ENCODE data around the gene CFAP45.

The CFAP45 gene

DNA sequence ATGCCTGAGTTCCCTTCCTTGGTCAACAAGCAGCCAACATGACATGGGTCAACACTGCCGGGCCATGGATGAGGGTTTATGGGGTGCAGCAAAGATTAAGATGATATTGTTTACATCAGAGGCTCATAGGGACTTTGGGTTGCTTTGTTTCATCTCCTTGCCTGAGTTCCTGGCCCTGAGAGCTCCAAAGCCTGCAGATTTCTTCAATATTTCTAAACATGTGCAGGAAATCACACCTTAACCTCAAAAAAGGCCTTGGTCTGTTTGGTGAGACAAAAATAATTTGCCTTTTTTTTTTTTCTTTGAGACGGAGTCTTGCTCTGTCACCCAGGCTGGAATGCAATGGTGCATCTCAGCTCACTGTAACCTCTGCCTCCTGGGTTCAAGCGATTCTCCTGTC lies 72.4 kb downstream of the CFAP45 start:
- Histone ChIP-seq H3K4me1 (ENCODE audit: insufficient read depth, insufficient read length) (peaks cover 6% of the 10 kb centered on the region), H3K36me3 (ENCODE audit: insufficient read depth, insufficient read length, low read length) (no peaks in the 10 kb centered on the region), H3K27me3 (ENCODE audit: insufficient read depth, insufficient read length) (peaks cover 11% of the 10 kb centered on the region), H3K9me3 (ENCODE audit: insufficient read depth, low read length) (no peaks in the 10 kb centered on the region), H3K9ac (ENCODE audit: insufficient read length, low read depth) (no peak overlapping the region), H3K4me3 (ENCODE audit: insufficient read length, low read depth) (no peak overlapping the region)
- no peak for DNase-seq (ENCODE audit: low read depth, low spot score)
- TF ChIP-seq YY1 (IDR thresholded peaks at IDR 0.05; ENCODE audit: insufficient read depth, insufficient read length): no peak
- no peak for TF ChIP-seq SUZ12 (IDR thresholded peaks at IDR 0.05; ENCODE audit: extremely low read depth, insufficient read depth, insufficient read length)
- TF ChIP-seq ZNF274 (IDR thresholded peaks at IDR 0.05; ENCODE audit: low read depth, low read length): no peak

DNA sequence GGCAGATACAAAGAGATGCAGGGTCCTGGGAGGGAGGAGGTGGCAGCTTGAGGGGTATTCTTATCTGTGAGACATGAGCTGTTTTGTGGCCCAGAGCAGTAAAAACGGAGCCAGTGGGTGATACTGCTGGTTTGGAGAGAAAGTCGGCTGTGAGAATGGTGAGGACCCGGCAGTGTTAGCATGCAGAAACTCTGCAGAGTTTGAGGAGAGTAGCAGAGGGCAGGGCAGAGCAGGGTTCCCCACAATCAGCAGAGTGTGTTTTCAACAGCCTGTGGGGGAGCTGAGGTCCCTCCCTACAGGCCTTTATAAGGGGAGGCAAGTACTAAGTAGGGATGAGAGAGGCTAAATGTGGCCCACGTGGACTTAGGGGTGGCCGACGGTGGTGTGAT lies 72.9 kb downstream of the CFAP45 start:
- Histone ChIP-seq H3K36me3 (ENCODE audit: insufficient read depth, insufficient read length, low read length) (no peaks in the 10 kb centered on the region), H3K9me3 (ENCODE audit: insufficient read depth, low read length) (no peaks in the 10 kb centered on the region), H3K9ac (ENCODE audit: insufficient read length, low read depth) (no peak overlapping the region), H3K4me1 (ENCODE audit: insufficient read depth, insufficient read length) (peaks cover 6% of the 10 kb centered on the region), H3K27me3 (ENCODE audit: insufficient read depth, insufficient read length) (peaks cover 16% of the 10 kb centered on the region), H3K4me3 (ENCODE audit: insufficient read length, low read depth) (no peak overlapping the region)
- no peak for DNase-seq (ENCODE audit: low read depth, low spot score)
- TF ChIP-seq SUZ12 (IDR thresholded peaks at IDR 0.05; ENCODE audit: extremely low read depth, insufficient read depth, insufficient read length): no peak
- no peak for TF ChIP-seq ZNF274 (IDR thresholded peaks at IDR 0.05; ENCODE audit: low read depth, low read length)
- no peak for TF ChIP-seq YY1 (IDR thresholded peaks at IDR 0.05; ENCODE audit: insufficient read depth, insufficient read length)

GRCh38 chr1:159826441-159827101 lies 73.4 kb downstream of the CFAP45 start, which contains the start of gene SLAMF8:
Gene SLAMF8 (plus strand): TSS chr1:159826873. CDS start chr1:159826899, 26 bp downstream.
- Histone ChIP-seq H3K9ac (ENCODE audit: insufficient read length, low read depth) (no peak within 1 kb of the TSS), H3K9me3 (ENCODE audit: insufficient read depth, low read length) (no peaks in the 10 kb centered on the region), H3K4me1 (ENCODE audit: insufficient read depth, insufficient read length) (peaks cover 6% of the 10 kb centered on the region), H3K4me3 (ENCODE audit: insufficient read length, low read depth) (no peak within 1 kb of the TSS), H3K36me3 (ENCODE audit: insufficient read depth, insufficient read length, low read length) (no peaks in the 10 kb centered on the region), H3K27me3 (ENCODE audit: insufficient read depth, insufficient read length) (peaks cover 21% of the 10 kb centered on the region)
- TF ChIP-seq SUZ12 (IDR thresholded peaks at IDR 0.05; ENCODE audit: extremely low read depth, insufficient read depth, insufficient read length) (no peak), YY1 (IDR thresholded peaks at IDR 0.05; ENCODE audit: insufficient read depth, insufficient read length) (no peak), ZNF274 (IDR thresholded peaks at IDR 0.05; ENCODE audit: low read depth, low read length) (no peak)
- DNase-seq (ENCODE audit: low read depth, low spot score): no peak

DNA sequence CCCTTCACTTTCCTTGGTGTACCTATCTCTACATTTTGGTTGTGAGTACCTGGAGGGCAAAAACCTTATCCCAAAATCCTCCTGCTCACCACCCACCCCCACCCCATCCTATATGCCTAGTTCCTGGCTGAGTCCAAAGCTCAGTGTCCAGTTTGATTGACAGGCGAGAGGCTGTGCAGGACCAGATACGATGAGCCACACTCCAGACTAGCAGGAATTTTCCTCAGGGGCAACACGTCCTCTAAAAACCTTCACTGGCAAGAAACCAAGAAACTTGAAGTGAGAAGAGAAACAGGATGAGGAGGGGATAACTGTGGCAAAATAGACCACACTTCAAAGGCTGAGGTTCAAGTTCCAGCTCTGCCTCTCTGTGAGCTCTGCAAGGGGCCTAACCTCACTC lies 74.4 kb downstream of the CFAP45 start:
- no peaks in the 10 kb centered on the region for H3K36me3 ChIP-seq (ENCODE audit: insufficient read depth, insufficient read length, low read length)
- no peak for TF ChIP-seq ZNF274 (IDR thresholded peaks at IDR 0.05; ENCODE audit: low read depth, low read length)
- TF ChIP-seq SUZ12 (IDR thresholded peaks at IDR 0.05; ENCODE audit: extremely low read depth, insufficient read depth, insufficient read length): no peak
- TF ChIP-seq YY1 (IDR thresholded peaks at IDR 0.05; ENCODE audit: insufficient read depth, insufficient read length): no peak
- peaks cover 6% of the 10 kb centered on the region for H3K4me1 ChIP-seq (ENCODE audit: insufficient read depth, insufficient read length)
- no peaks in the 10 kb centered on the region for H3K9me3 ChIP-seq (ENCODE audit: insufficient read depth, low read length)
- H3K9ac ChIP-seq (ENCODE audit: insufficient read length, low read depth): no peak overlapping the region
- no peak for DNase-seq (ENCODE audit: low read depth, low spot score)
- H3K4me3 ChIP-seq (ENCODE audit: insufficient read length, low read depth): no peak overlapping the region
- peaks cover 21% of the 10 kb centered on the region for H3K27me3 ChIP-seq (ENCODE audit: insufficient read depth, insufficient read length)

DNA sequence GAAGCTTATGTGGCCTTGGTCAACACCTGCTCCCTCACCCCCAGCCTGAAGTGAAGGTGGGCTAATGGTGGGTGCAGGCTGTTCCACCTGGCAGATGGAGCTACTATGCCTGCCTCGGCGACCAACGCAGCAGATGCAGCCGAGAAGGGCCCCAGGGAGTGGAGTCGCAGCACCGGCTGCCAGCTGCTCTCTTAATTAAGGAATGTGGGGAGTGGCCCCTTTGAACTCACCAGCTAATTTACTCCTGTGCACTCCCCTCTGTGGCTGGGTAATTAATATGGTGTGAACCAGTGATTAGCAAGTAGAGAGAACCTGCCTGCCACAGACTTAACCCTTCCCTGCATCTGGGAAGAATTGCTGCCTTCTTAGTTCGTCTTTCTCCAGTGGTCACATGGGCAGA lies 76.6 kb downstream of the CFAP45 start:
- TF ChIP-seq SUZ12 (IDR thresholded peaks at IDR 0.05; ENCODE audit: extremely low read depth, insufficient read depth, insufficient read length) (no peak), YY1 (IDR thresholded peaks at IDR 0.05; ENCODE audit: insufficient read depth, insufficient read length) (no peak), ZNF274 (IDR thresholded peaks at IDR 0.05; ENCODE audit: low read depth, low read length) (no peak)
- no peak overlapping the region for H3K4me3 ChIP-seq (ENCODE audit: insufficient read length, low read depth)
- H3K4me1 ChIP-seq (ENCODE audit: insufficient read depth, insufficient read length): peaks cover 4% of the 10 kb centered on the region
- peaks cover 21% of the 10 kb centered on the region for H3K27me3 ChIP-seq (ENCODE audit: insufficient read depth, insufficient read length)
- no peak for DNase-seq (ENCODE audit: low read depth, low spot score)
- H3K9ac ChIP-seq (ENCODE audit: insufficient read length, low read depth): no peak overlapping the region
- H3K9me3 ChIP-seq (ENCODE audit: insufficient read depth, low read length): no peaks in the 10 kb centered on the region
- H3K36me3 ChIP-seq (ENCODE audit: insufficient read depth, insufficient read length, low read length): no peaks in the 10 kb centered on the region
